Nephron progenitor cell (in vitro differentiated cells): Measurements from ENCODE around the gene DNASE1L3.
"Not testable (repeated sequence)": the region's sequence is repeated elsewhere in the genome, so short reads cannot be mapped to it uniquely, and the experiment has no call there.

Source experiments
- DNase-seq: peaks from one replicate; pipeline ENCODE4 v3.0.0; 2021
- H3K27ac Mint-ChIP-seq: 2 replicates; pipeline ENCODE4 v1.8.0; 2021; ENCODE audit warnings: mild to moderate bottlenecking, moderate library complexity, mixed read lengths
- H3K27me3 Mint-ChIP-seq: 2 replicates; pipeline ENCODE4 v1.8.0; 2021; ENCODE audit warnings: mild to moderate bottlenecking, low read depth, mixed read lengths; ENCODE audit not compliant: poor library complexity
- H3K36me3 Mint-ChIP-seq: 2 replicates; pipeline ENCODE4 v1.8.0; 2021; ENCODE audit warnings: low read depth, mixed read lengths
- H3K4me1 Mint-ChIP-seq: 2 replicates; pipeline ENCODE4 v1.8.0; 2021; ENCODE audit warnings: mixed read lengths
- H3K4me3 Mint-ChIP-seq: 2 replicates; pipeline ENCODE4 v1.8.0; 2021; ENCODE audit warnings: mild to moderate bottlenecking, moderate library complexity, mixed read lengths
- H3K9me3 Mint-ChIP-seq: 2 replicates; pipeline ENCODE4 v1.8.0; 2021; ENCODE audit warnings: mild to moderate bottlenecking, moderate library complexity, mixed read lengths
- TF ChIP-seq, protein P1 (sequence below): fragments of 200-600 bp; sonication (generic); IDR thresholded peaks from 2 replicates; pipeline ENCODE4 v1.5.0; 2021; ENCODE audit warnings: antibody characterized with exemption

DNASE1L3 gene

DNA sequence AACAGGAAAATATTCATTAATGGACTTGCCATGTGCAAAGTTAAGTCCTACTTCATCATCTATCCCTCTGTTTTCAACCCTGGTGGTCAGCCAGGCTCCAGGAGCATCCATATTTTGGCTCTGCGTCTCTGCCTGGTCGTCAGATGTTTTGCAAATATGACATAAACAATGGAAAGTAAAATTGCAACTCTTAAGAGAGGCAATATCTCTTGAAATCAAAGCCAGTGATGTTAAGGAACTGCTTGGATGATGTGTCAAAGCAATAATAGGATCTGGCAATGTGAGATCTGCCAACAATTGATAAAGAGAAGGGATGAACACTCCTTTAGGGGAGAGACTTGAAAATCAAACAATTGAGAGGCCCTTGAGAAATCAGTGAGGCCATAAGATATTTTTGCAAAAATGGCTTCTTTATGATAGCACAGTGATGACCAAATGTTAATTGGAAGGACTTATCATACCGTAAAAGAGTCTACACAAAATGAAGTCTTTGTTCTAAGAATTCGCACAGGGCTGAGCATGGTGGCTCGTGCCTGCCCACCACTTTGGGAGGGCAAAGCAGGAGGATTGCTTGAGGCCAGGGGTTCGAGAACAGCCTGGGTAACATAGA, 33.3 kb upstream of the DNASE1L3 start:
- DNase-seq: no peak
- TF ChIP-seq, protein P1, sequence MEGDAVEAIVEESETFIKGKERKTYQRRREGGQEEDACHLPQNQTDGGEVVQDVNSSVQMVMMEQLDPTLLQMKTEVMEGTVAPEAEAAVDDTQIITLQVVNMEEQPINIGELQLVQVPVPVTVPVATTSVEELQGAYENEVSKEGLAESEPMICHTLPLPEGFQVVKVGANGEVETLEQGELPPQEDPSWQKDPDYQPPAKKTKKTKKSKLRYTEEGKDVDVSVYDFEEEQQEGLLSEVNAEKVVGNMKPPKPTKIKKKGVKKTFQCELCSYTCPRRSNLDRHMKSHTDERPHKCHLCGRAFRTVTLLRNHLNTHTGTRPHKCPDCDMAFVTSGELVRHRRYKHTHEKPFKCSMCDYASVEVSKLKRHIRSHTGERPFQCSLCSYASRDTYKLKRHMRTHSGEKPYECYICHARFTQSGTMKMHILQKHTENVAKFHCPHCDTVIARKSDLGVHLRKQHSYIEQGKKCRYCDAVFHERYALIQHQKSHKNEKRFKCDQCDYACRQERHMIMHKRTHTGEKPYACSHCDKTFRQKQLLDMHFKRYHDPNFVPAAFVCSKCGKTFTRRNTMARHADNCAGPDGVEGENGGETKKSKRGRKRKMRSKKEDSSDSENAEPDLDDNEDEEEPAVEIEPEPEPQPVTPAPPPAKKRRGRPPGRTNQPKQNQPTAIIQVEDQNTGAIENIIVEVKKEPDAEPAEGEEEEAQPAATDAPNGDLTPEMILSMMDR: no peak
- no peaks in the 10 kb centered on the region for H3K36me3 Mint-ChIP-seq
- peaks cover 11% of the 10 kb centered on the region for H3K27me3 Mint-ChIP-seq
- peaks cover 27% of the 10 kb centered on the region for H3K4me1 Mint-ChIP-seq
- H3K27ac Mint-ChIP-seq: no peak overlapping the region
- H3K9me3 Mint-ChIP-seq: no peaks in the 10 kb centered on the region
- H3K4me3 Mint-ChIP-seq: no peak overlapping the region

DNA sequence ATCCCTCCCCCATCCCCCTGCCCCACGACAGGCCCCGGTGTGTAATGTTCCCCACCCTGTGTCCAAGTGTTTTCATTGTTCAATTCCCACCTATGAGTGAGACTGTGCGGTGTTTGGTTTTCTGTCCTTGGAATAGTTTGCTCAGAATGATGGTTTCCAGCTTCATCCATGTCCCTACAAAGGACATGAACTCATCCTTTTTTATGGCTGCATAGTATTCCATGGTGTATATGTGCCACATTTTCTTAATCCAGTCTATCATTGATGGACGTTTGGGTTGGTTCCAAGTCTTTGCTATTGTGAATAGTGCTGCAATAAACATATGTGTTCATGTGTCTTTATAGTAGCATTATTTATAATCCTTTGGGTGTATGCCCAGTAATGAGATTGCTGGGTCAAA, 32.1 kb upstream of the DNASE1L3 start:
- H3K9me3 Mint-ChIP-seq, H3K36me3 Mint-ChIP-seq, H3K27ac Mint-ChIP-seq, DNase-seq, H3K4me3 Mint-ChIP-seq: not testable (repeated sequence)
- Mint-ChIP-seq H3K27me3 (peaks cover 20% of the 10 kb centered on the region), H3K4me1 (peaks cover 20% of the 10 kb centered on the region)

DNA sequence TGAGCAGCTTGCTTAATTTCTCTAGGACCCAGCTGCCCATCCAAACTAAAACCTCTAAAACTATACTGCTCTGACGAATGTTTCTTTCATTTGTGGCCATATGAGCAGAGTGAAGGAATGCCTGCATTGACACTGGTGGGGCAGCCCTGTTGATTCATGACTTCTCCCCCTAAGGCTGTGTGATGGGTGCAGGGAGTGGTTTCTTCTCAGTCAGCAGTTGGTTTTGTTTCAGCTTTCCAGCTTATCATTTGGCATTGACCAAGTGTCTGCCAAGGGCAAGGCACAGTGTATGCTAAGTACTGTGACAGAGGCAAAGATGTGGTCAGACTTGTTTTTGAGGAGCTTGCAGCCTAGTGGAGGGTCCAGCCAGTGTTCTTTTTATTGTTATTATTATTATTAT, 31.6 kb upstream of the DNASE1L3 start:
- H3K27me3 Mint-ChIP-seq: peaks cover 20% of the 10 kb centered on the region
- H3K4me3 Mint-ChIP-seq: no peak overlapping the region
- no peaks in the 10 kb centered on the region for H3K9me3 Mint-ChIP-seq
- TF ChIP-seq, protein P1: no peak
- DNase-seq: no peak
- no peak overlapping the region for H3K27ac Mint-ChIP-seq
- H3K4me1 Mint-ChIP-seq: peaks cover 18% of the 10 kb centered on the region
- H3K36me3 Mint-ChIP-seq: no peaks in the 10 kb centered on the region

- Mint-ChIP-seq H3K4me3 (no peak overlapping the region), H3K9me3 (no peaks in the 10 kb centered on the region), H3K27me3 (peaks cover 26% of the 10 kb centered on the region), H3K36me3 (no peaks in the 10 kb centered on the region), H3K4me1 (peaks cover 23% of the 10 kb centered on the region), H3K27ac (no peak overlapping the region)
- TF ChIP-seq, protein P1: no peak
- no peak for DNase-seq
These were observed 30.7 kb upstream of the DNASE1L3 start for GRCh38 chr3:58241306-58242044.

GRCh38 chr3:58238830-58239229, 28.1 kb upstream of the DNASE1L3 start:
- Mint-ChIP-seq H3K9me3 (no peaks in the 10 kb centered on the region), H3K27ac (no peak overlapping the region), H3K36me3 (no peaks in the 10 kb centered on the region), H3K4me3 (peak overlapping the region; percentile 88), H3K27me3 (peaks cover 37% of the 10 kb centered on the region), H3K4me1 (peaks cover 27% of the 10 kb centered on the region)
- DNase-seq: no peak
- TF ChIP-seq, protein P1: no peak

GRCh38 chr3:58237941-58238681, 27.3 kb upstream of the DNASE1L3 start:
- Mint-ChIP-seq H3K4me3 (peak overlapping the region; percentile 88), H3K4me1 (peaks cover 27% of the 10 kb centered on the region), H3K27me3 (peaks cover 43% of the 10 kb centered on the region), H3K36me3 (no peaks in the 10 kb centered on the region), H3K9me3 (no peaks in the 10 kb centered on the region), H3K27ac (no peak overlapping the region)
- peak; percentile 55 for DNase-seq
- TF ChIP-seq, protein P1: no peak
